Adrenal gland (tissue), 12 donors: ENCODE results near the gene NTHL1. TPM values are rescaled to one million over a fixed set of nuclear protein-coding genes. Genes with fewer than 3 reads are reported as not detected.

Experiments used
- DNase-seq, 7 donors: peaks; one replicate each; pipeline ENCODE4 v3.0.0-alpha.2; 2019 to 2020
- H3K27ac ChIP-seq, 5 donors: fragments of 200-600 bp; sonication (generic) in 4 of 5; 1 replicate in 3 of 5; 2 replicates in 2 of 5; pipeline versions ENCODE4 v1.5.1 to v1.8.0; 2016 to 2020; ENCODE audit warnings: mild to moderate bottlenecking in 1 of 5
- H3K27me3 ChIP-seq: fragments of 200-600 bp; 2 replicates; pipeline ENCODE4 v1.8.0; 2021
- H3K36me3 ChIP-seq, 2 donors: fragments of 200-600 bp; replicated peaks in 1 of 2; 1 replicate in 1 of 2; 2 replicates in 1 of 2; pipeline versions ENCODE4 v1.5.1 to v1.8.0; 2018 to 2022
- H3K4me1 ChIP-seq, 2 donors: fragments of 200-600 bp; replicated peaks in 1 of 2; 1 replicate in 1 of 2; 2 replicates in 1 of 2; pipeline versions ENCODE4 v1.5.1 to v1.8.0; 2018 to 2021
- H3K4me3 ChIP-seq, 4 donors: fragments of 200-600 bp; sonication (generic) in 3 of 4; one replicate each; pipeline ENCODE4 v1.5.1; 2016 to 2018
- H3K9me3 ChIP-seq, 3 donors: fragments of 200-600 bp; sonication (generic) in 1 of 3; replicated peaks in 1 of 3; 1 replicate in 2 of 3; 2 replicates in 1 of 3; pipeline versions ENCODE4 v1.5.1 to v1.8.0; 2016 to 2021
- CTCF ChIP-seq, 6 experiments: fragments of 450-650 bp in 4 of 6; fragments of 200-600 bp in 2 of 6; sonication (generic) in 1 of 6; IDR thresholded peaks; 1 replicate in 5 of 6; 2 replicates in 1 of 6; pipeline versions ENCODE4 v1.5.1 to v1.8.0; 2016 to 2021; ENCODE audit warnings: antibody characterized with exemption in 6 of 6, mild to moderate bottlenecking in 2 of 6, moderate library complexity in 1 of 6
- POLR2A ChIP-seq, 2 donors: fragments of 450-650 bp; IDR thresholded peaks; one replicate each; pipeline ENCODE4 v1.6.1; 2017; ENCODE audit warnings: antibody characterized with exemption in 2 of 2, mild to moderate bottlenecking in 2 of 2, moderate library complexity in 1 of 2
- whole genome bisulfite sequencing, 4 donors: extraction: QIAGEN DNeasy Blood & Tissue Kit in 2 of 4; methylation state at CpG; one replicate each; pipeline versions ENCODE4 v1.1.5 to v1.1.7; 2013 to 2017; 5-methylcytosine and 5-hydroxymethylcytosine counted together
- intact Hi-C, 2 donors: fragments of 100-400 bp; cut with DNase I; formaldehyde crosslinking; loops; one replicate each; pipeline versions ENCODE4 v1.14.1 to v1.15.0; 2022 to 2023
- polyA plus RNA-seq, 3 donors: library from polyadenylated mRNA; stranded (reverse); fragments of 200-250 nt in 2 of 3; fragments of 350-450 nt in 1 of 3; fragmentation: Illumina TruSeq in 1 of 3; extraction: RNeasy Lipid Tissue Mini Kit (QIAGEN cat#74804) in 1 of 3; gene quantifications; one replicate each; pipeline ENCODE4 v1.2.3, GENCODE V29; 2013 to 2014
- total RNA-seq, 9 donors: library from RNA; depleted of rRNA in 4 of 9; stranded (reverse); fragments of >200 nt in 4 of 9; fragments of 120-200 nt in 1 of 9; fragmentation: NEBNext Ultra II Directional in 1 of 9; extraction: Animal tissue kit (Norgen Biotek cat#: 25700) in 1 of 9; gene quantifications; one replicate each; pipeline versions ENCODE4 v1.1.0 to v1.2.4, GENCODE V29; 2013 to 2023
- donor health status: healthy with polysubstance abuse.
- donor health status: Bipolar disorder and iron deficiency.
- donor health status: DM: yes; HTN: yes; CAD: no.
- donor health status: DM: no; HTN: no; CAD: no.
- donor health status: DM: no; HTN: no; CAD: no.
- donor health status: DM: yes; HTN: yes; CAD: no.

NTHL1 gene
- total and polyA plus RNA-seq, 12 donors = 1.5 to 36.6 (median 17.2) TPM

- no peak overlapping the region for H3K4me3 ChIP-seq
- WGBS, 4 donors = 87 to 97% (median 93%) methylated on average over 6 to 44 of the region's 44 CpGs
- intact Hi-C loops = loop anchor here in 1 of 2 donors (5.0 kb wide), 1 partner anchor 62 kb away; no protein-coding TSS in a partner anchor
- TF ChIP-seq POLR2A (IDR thresholded peaks at IDR 0.05) (no peak), CTCF (IDR thresholded peaks at IDR 0.05) (no peak)
- peaks cover 0 to 19% of the 10 kb centered on the region in 2 donors for H3K4me1 ChIP-seq
- H3K27ac ChIP-seq = peak overlapping the region in 1 of 5 donors; percentile 81
- H3K9me3 ChIP-seq = no peaks in the 10 kb centered on the region
- H3K36me3 ChIP-seq = peaks cover 0 to 89% of the 10 kb centered on the region in 2 donors
- DNase-seq = no peak
- H3K27me3 ChIP-seq = no peaks in the 10 kb centered on the region
Observed at GRCh38 chr16:2083876-2084780, 36.5 kb upstream of the NTHL1 start.

GRCh38 chr16:2083409-2083808, 35.8 kb upstream of the NTHL1 start:
- peak overlapping the region in 1 of 5 donors; percentile 81 for H3K27ac ChIP-seq
- H3K36me3 ChIP-seq = peaks cover 0 to 89% of the 10 kb centered on the region in 2 donors

GRCh38 chr16:2082983-2083364, 35.3 kb upstream of the NTHL1 start:
- no peaks in the 10 kb centered on the region for H3K27me3 ChIP-seq
- no peaks in the 10 kb centered on the region for H3K9me3 ChIP-seq
- peaks cover 0 to 85% of the 10 kb centered on the region in 2 donors for H3K36me3 ChIP-seq
- DNase-seq = no peak
- no peak overlapping the region for H3K4me3 ChIP-seq
- peaks cover 0 to 19% of the 10 kb centered on the region in 2 donors for H3K4me1 ChIP-seq
- WGBS, 4 donors = 64 to 87% (median 73%) methylated on average over 11 to 16 of the region's 16 CpGs
- intact Hi-C loops = loop anchor here in 1 of 2 donors (5.0 kb wide), 1 partner anchor 61 kb away; no protein-coding TSS in a partner anchor
- H3K27ac ChIP-seq = peak overlapping the region in 3 of 5 donors; percentile 13 to 81 (median 69)
- TF ChIP-seq CTCF (IDR thresholded peaks at IDR 0.05) (no peak), POLR2A (IDR thresholded peaks at IDR 0.05) (no peak)

More at GRCh38 chr16:2083409-2083808, 35.8 kb upstream of the NTHL1 start:
- Histone ChIP-seq H3K27me3 (no peaks in the 10 kb centered on the region), H3K4me3 (no peak overlapping the region), H3K9me3 (no peaks in the 10 kb centered on the region), H3K4me1 (peaks cover 0 to 19% of the 10 kb centered on the region in 2 donors)
- no peak for DNase-seq
- no peak for TF ChIP-seq CTCF (IDR thresholded peaks at IDR 0.05)
- no peak for TF ChIP-seq POLR2A (IDR thresholded peaks at IDR 0.05)
- intact Hi-C loops = loop anchor here in 1 of 2 donors (5.0 kb wide), 1 partner anchor 61 kb away; no protein-coding TSS in a partner anchor
- 90 to 96% (median 91%) methylated on average over 9 to 19 of the region's 19 CpGs for WGBS, 4 donors
